H1 (cell line): ENCODE measurements around the gene BTC. TPM values are rescaled to one million over a fixed set of nuclear protein-coding genes. Genes with fewer than 3 reads are reported as not detected.

ENCODE experiments used
- CTCF ChIA-PET: fragments of 300-600 bp; sonication (Branson Sonifier 250); formaldehyde crosslinking; loops from one replicate; lab custom pipeline; 2021; ENCODE audit not compliant: partially characterized antibody; lab: Charles Lee
- POLR2A ChIA-PET: fragments of 300-600 bp; sonication (Branson Sonifier 250); formaldehyde crosslinking; loops from one replicate; lab custom pipeline; 2021; ENCODE audit warnings: inconsistent platforms; ENCODE audit not compliant: partially characterized antibody; lab: Charles Lee
- DNase-seq, 2 experiments: peaks; one replicate each; pipeline versions ENCODE4 v3.0.0 to v3.0.0-alpha.2; 2010 to 2022; ENCODE audit warnings: low spot score in 2 of 2, low read depth in 1 of 2, mixed read lengths in 1 of 2
- FAIRE-seq: peaks from 2 replicates; lab custom pipeline; 2011; peaks lifted over from hg19 to GRCh38; lab: Jason Lieb, UNC
- H2AFZ ChIP-seq: 2 replicates; pipeline ENCODE4 v1.8.1; 2012; ENCODE audit warnings: low read length, inconsistent platforms
- H2AK5ac ChIP-seq: 2 replicates; pipeline ENCODE4 v1.6.1; 2013; ENCODE audit warnings: low read depth, low read length
- H2BK120ac ChIP-seq: replicated peaks from 2 replicates; pipeline ENCODE3; 2013; ENCODE audit warnings: low read depth, low read length, inconsistent platforms
- H2BK12ac ChIP-seq: 2 replicates; pipeline ENCODE4 v1.6.1; 2013; ENCODE audit warnings: low read depth, low read length
- H2BK15ac ChIP-seq: 2 replicates; pipeline ENCODE4 v1.6.1; 2013; ENCODE audit warnings: low read length
- H2BK20ac ChIP-seq: 2 replicates; pipeline ENCODE4 v1.6.1; 2013; ENCODE audit warnings: low read length
- H2BK5ac ChIP-seq: 2 replicates; pipeline ENCODE4 v1.6.1; 2013; ENCODE audit warnings: low read depth, low read length
- H3K14ac ChIP-seq: 2 replicates; pipeline ENCODE4 v1.6.1; 2013; ENCODE audit warnings: inconsistent platforms; ENCODE audit not compliant: insufficient read length
- H3K18ac ChIP-seq: 2 replicates; pipeline ENCODE4 v1.6.1; 2013; ENCODE audit warnings: low read length; ENCODE audit errors: extremely low read depth
- H3K23ac ChIP-seq: 2 replicates; pipeline ENCODE4 v1.6.1; 2013; ENCODE audit warnings: inconsistent platforms; ENCODE audit not compliant: insufficient read length
- H3K23me2 ChIP-seq: 2 replicates; pipeline ENCODE4 v1.6.1; 2013; ENCODE audit warnings: low read depth, low read length
- H3K27ac ChIP-seq: 2 replicates; pipeline ENCODE4 v1.6.1; 2011; ENCODE audit warnings: low read depth, low read length, inconsistent platforms
- H3K27me3 ChIP-seq, 4 experiments: replicated peaks in 1 of 4; 1 replicate in 1 of 4; 2 replicates in 3 of 4; pipeline versions ENCODE4 v1.6.1 to v1.8.1; 2011 to 2013; ENCODE audit warnings: low read length in 3 of 4, mild to moderate bottlenecking in 3 of 4, inconsistent platforms in 2 of 4, mixed read lengths in 2 of 4, moderate library complexity in 1 of 4; ENCODE audit not compliant: control insufficient read depth in 3 of 4, insufficient read depth in 3 of 4; ENCODE audit errors: extremely low read depth in 1 of 4
- H3K36me3 ChIP-seq, 4 experiments: 2 replicates each; pipeline versions ENCODE4 v1.6.1 to v1.8.1; 2011 to 2013; ENCODE audit warnings: mild to moderate bottlenecking in 4 of 4, low read length in 3 of 4, moderate library complexity in 2 of 4, control low read depth in 1 of 4, inconsistent platforms in 1 of 4; ENCODE audit not compliant: insufficient read depth in 4 of 4, control insufficient read depth in 2 of 4
- H3K4ac ChIP-seq: replicated peaks from 2 replicates; pipeline ENCODE3; 2013; ENCODE audit warnings: low read length, low read depth, mixed read lengths, inconsistent platforms; ENCODE audit not compliant: insufficient read length
- H3K4me1 ChIP-seq, 4 experiments: replicated peaks in 1 of 4; 1 replicate in 1 of 4; 2 replicates in 3 of 4; pipeline versions ENCODE4 v1.6.1 to v1.8.1; 2011 to 2013; ENCODE audit warnings: low read length in 3 of 4, inconsistent platforms in 2 of 4, mixed read lengths in 1 of 4; ENCODE audit not compliant: insufficient read depth in 4 of 4, control insufficient read depth in 3 of 4
- H3K4me2 ChIP-seq, 2 experiments: 2 replicates each; pipeline versions ENCODE4 v1.6.1 to v1.8.1; 2011 to 2013; ENCODE audit warnings: low read depth in 2 of 2, low read length in 2 of 2, control low read depth in 1 of 2, inconsistent platforms in 1 of 2, mild to moderate bottlenecking in 1 of 2; ENCODE audit not compliant: insufficient read depth in 1 of 2
- H3K4me3 ChIP-seq, 4 experiments: fragments of 200-600, 300-600 bp in 1 of 4; sonication (generic), shearing (Covaris generic), sonication (Bioruptor Twin) in 1 of 4; 2 replicates each; pipeline versions ENCODE4 v1.5.1 to v1.8.1; 2011 to 2016; ENCODE audit warnings: low read length in 4 of 4, low read depth in 3 of 4, control low read depth in 2 of 4, inconsistent platforms in 2 of 4, mild to moderate bottlenecking in 2 of 4, mixed read lengths in 1 of 4, moderate library complexity in 1 of 4; ENCODE audit not compliant: insufficient read depth in 2 of 4; ENCODE audit errors: extremely low read depth in 1 of 4
- H3K56ac ChIP-seq: replicated peaks from 2 replicates; pipeline ENCODE3; 2013; ENCODE audit warnings: low read depth, mild to moderate bottlenecking, mixed read lengths, low read length, inconsistent platforms; ENCODE audit not compliant: insufficient read length
- H3K79me1 ChIP-seq: 2 replicates; pipeline ENCODE4 v1.6.1; 2013; ENCODE audit warnings: low read depth, low read length, control low read depth
- H3K79me2 ChIP-seq, 2 experiments: 2 replicates each; pipeline versions ENCODE4 v1.6.1 to v1.8.1; 2012 to 2013; ENCODE audit warnings: low read length in 2 of 2, mild to moderate bottlenecking in 2 of 2, inconsistent platforms in 1 of 2; ENCODE audit not compliant: insufficient read depth in 2 of 2, control insufficient read depth in 1 of 2
- H3K9ac ChIP-seq, 4 experiments: replicated peaks in 1 of 4; 1 replicate in 1 of 4; 2 replicates in 3 of 4; pipeline versions ENCODE4 v1.6.1 to v1.8.1; 2011 to 2013; ENCODE audit warnings: low read depth in 3 of 4, low read length in 3 of 4, control low read depth in 2 of 4, mild to moderate bottlenecking in 2 of 4, moderate library complexity in 2 of 4, inconsistent platforms in 1 of 4; ENCODE audit errors: extremely low read depth in 1 of 4
- H3K9me3 ChIP-seq, 2 experiments: 2 replicates each; pipeline versions ENCODE4 v1.6.1 to v1.8.1; 2012 to 2013; ENCODE audit warnings: mild to moderate bottlenecking in 2 of 2, moderate library complexity in 2 of 2, control low read depth in 1 of 2, inconsistent platforms in 1 of 2, low read depth in 1 of 2, low read length in 1 of 2, mixed read lengths in 1 of 2; ENCODE audit not compliant: insufficient read depth in 2 of 2
- H4K20me1 ChIP-seq, 2 experiments: replicated peaks in 1 of 2; 2 replicates each; pipeline versions ENCODE3 to v1.8.1; 2011 to 2013; ENCODE audit warnings: inconsistent platforms in 2 of 2, low read length in 2 of 2, mild to moderate bottlenecking in 1 of 2; ENCODE audit not compliant: insufficient read depth in 2 of 2, control insufficient read depth in 1 of 2
- H4K5ac ChIP-seq: 2 replicates; pipeline ENCODE4 v1.6.1; 2013; ENCODE audit warnings: low read length, low read depth, mixed read lengths, inconsistent platforms; ENCODE audit not compliant: insufficient read length
- H4K8ac ChIP-seq: 2 replicates; pipeline ENCODE4 v1.8.0; 2013; ENCODE audit warnings: mild to moderate bottlenecking, moderate library complexity, low read length, inconsistent platforms; ENCODE audit not compliant: insufficient read depth; ENCODE audit errors: extremely low read depth
- H4K91ac ChIP-seq: replicated peaks from 2 replicates; pipeline ENCODE3; 2013; ENCODE audit warnings: low read length, mixed read lengths, inconsistent platforms; ENCODE audit not compliant: insufficient read length
- ASH2L ChIP-seq: fragments of 200-600, 300-600 bp; sonication (generic); IDR thresholded peaks from one replicate; pipeline ENCODE4 v1.7.1; 2017; ENCODE audit warnings: low read length
- ATF2 ChIP-seq: IDR thresholded peaks from 2 replicates; pipeline ENCODE4 v1.6.1; 2012; ENCODE audit warnings: low read length, inconsistent platforms
- ATF3 ChIP-seq: IDR thresholded peaks from 2 replicates; pipeline ENCODE4 v1.6.1; 2011; ENCODE audit warnings: low read depth, mild to moderate bottlenecking, low read length; ENCODE audit not compliant: insufficient read depth
- CEBPB ChIP-seq: IDR thresholded peaks from 2 replicates; pipeline ENCODE4 v1.6.1; 2012; ENCODE audit warnings: low read depth, low read length
- E2F6 ChIP-seq: IDR thresholded peaks from 2 replicates; pipeline ENCODE4 v1.6.1; 2012; ENCODE audit warnings: inconsistent platforms
- GTF2F1 ChIP-seq: IDR thresholded peaks from 2 replicates; pipeline ENCODE4 v1.6.1; 2012; ENCODE audit warnings: low read depth, low read length, improper control_type of control experiment, borderline replicate concordance
- HDAC2 ChIP-seq, 2 experiments: fragments of 300-600 bp in 1 of 2; sonication (generic) in 1 of 2; IDR thresholded peaks; 2 replicates each; pipeline ENCODE4 v1.6.1; 2011 to 2012; ENCODE audit warnings: low read depth in 2 of 2, low read length in 2 of 2, mild to moderate bottlenecking in 2 of 2, moderate library complexity in 2 of 2, borderline replicate concordance in 1 of 2, inconsistent platforms in 1 of 2
- HDAC6 ChIP-seq: IDR thresholded peaks from one replicate; pipeline ENCODE4 v1.7.1; 2012; ENCODE audit warnings: low read depth, mild to moderate bottlenecking, inconsistent platforms, low read length, moderate library complexity
- POLR2A ChIP-seq, 2 experiments: IDR thresholded peaks; 1 replicate in 1 of 2; 2 replicates in 1 of 2; pipeline ENCODE4 v1.6.1; 2011; ENCODE audit warnings: low read depth in 2 of 2, low read length in 2 of 2, mild to moderate bottlenecking in 2 of 2; ENCODE audit errors: control extremely low read depth in 1 of 2
- RAD21 ChIP-seq, 2 experiments: IDR thresholded peaks in 1 of 2; conservative IDR thresholded peaks in 1 of 2; 2 replicates each; pipeline ENCODE4 v1.6.1; 2011; ENCODE audit warnings: low read depth in 2 of 2, low read length in 2 of 2, improper control_type of control experiment in 1 of 2, inconsistent platforms in 1 of 2, mild to moderate bottlenecking in 1 of 2, moderate library complexity in 1 of 2
- SP1 ChIP-seq: IDR thresholded peaks from 2 replicates; pipeline ENCODE4 v1.6.1; 2011; ENCODE audit warnings: low read depth, low read length
- ZNF274 ChIP-seq: IDR thresholded peaks from 2 replicates; pipeline ENCODE4 v1.7.0; 2012; ENCODE audit warnings: low read length, borderline replicate concordance; ENCODE audit errors: extremely low read depth
- WGBS, 2 experiments: shearing (Covaris generic) in 1 of 2; methylation state at CpG; one replicate each; pipeline versions ENCODE4 v1.1.6 to v1.1.7; 2013 to 2015; ENCODE audit warnings: low lambda C conversion rate in 2 of 2, mixed read lengths in 2 of 2, inconsistent platforms in 1 of 2, low coverage in 1 of 2, missing lambda C conversion rate in 1 of 2; ENCODE audit not compliant: insufficient replicate concordance in 2 of 2, insufficient coverage in 1 of 2, insufficient read length in 1 of 2; ENCODE audit errors: extremely low coverage in 1 of 2, missing lambda C conversion rate in 1 of 2; 5-methylcytosine and 5-hydroxymethylcytosine counted together
- polyA plus RNA-seq, 7 experiments: library from polyadenylated mRNA; depleted of rRNA in 3 of 7; stranded (reverse) in 5 of 7; unstranded in 2 of 7; fragments of >200 nt in 5 of 7; fragments of 200-250 nt in 2 of 7; gene quantifications; 1 replicate in 5 of 7; 2 replicates in 1 of 7; 4 replicates in 1 of 7; pipeline versions ENCODE4 v1.2.1 to v1.2.3, GENCODE V29; 2011 to 2013; ENCODE audit warnings: missing spikeins in 2 of 7, mixed read lengths in 2 of 7
- total RNA-seq: library from RNA; stranded (reverse); fragmentation: NEBNext Ultra II Directional; extraction: Animal tissue kit (Norgen Biotek cat#: 25700); gene quantifications from 2 replicates; pipeline ENCODE4 v1.2.1, GENCODE V29; 2021

The BTC gene
- total and polyA plus RNA-seq, 2 of the 8 experiments (the other 6 are each of a cell fraction or from before 2014, with no cell fraction given): 0.09 TPM; not detected in 1

- no peak overlapping the region for H2AK5ac ChIP-seq
- DNase-seq (no peak), FAIRE-seq (no peak)
- no peak overlapping the region for H3K27ac ChIP-seq
- no peak overlapping the region for H4K5ac ChIP-seq
- no peaks in the 10 kb centered on the region for H4K20me1 ChIP-seq
- no peak overlapping the region for H3K4ac ChIP-seq
- no peak overlapping the region for H2BK20ac ChIP-seq
- H3K14ac ChIP-seq: no peak overlapping the region
- no peaks in the 10 kb centered on the region for H3K27me3 ChIP-seq
- no peak overlapping the region for H2BK12ac ChIP-seq
- H2AFZ ChIP-seq: no peak overlapping the region; the same call in 1 of the 2 replicates
- no peak overlapping the region for H3K9ac ChIP-seq
- H3K4me1 ChIP-seq: no peaks in the 10 kb centered on the region
- H2BK15ac ChIP-seq: no peak overlapping the region
- H3K4me2 ChIP-seq: no peak overlapping the region
- H3K9me3 ChIP-seq: no peaks in the 10 kb centered on the region
- no peaks in the 10 kb centered on the region for H3K79me1 ChIP-seq
- CTCF ChIA-PET: no interaction called here
- no peak overlapping the region for H3K56ac ChIP-seq
- no peaks in the 10 kb centered on the region for H3K36me3 ChIP-seq
- H3K23me2 ChIP-seq: no peaks in the 10 kb centered on the region
- no peak overlapping the region for H2BK5ac ChIP-seq
- H2BK120ac ChIP-seq: no peak overlapping the region
- WGBS, 2 experiments: 90% methylated on average over 2 of the region's 2 CpGs; no CpG with 5 or more reads in 1 of the 2 experiments
- no peak overlapping the region for H3K4me3 ChIP-seq
- no peak overlapping the region for H3K18ac ChIP-seq
- H4K91ac ChIP-seq: no peak overlapping the region
- H4K8ac ChIP-seq: no peak overlapping the region
- POLR2A ChIA-PET: no interaction called here
- H3K79me2 ChIP-seq: no peaks in the 10 kb centered on the region
- H3K23ac ChIP-seq: no peak overlapping the region
- no peak for TF ChIP-seq ATF3
- no peak for TF ChIP-seq SP1
- TF ChIP-seq HDAC6: no peak
- no peak for TF ChIP-seq ATF2
- TF ChIP-seq RAD21 (IDR thresholded peaks at IDR 0.05 in 1 of 2, conservative IDR thresholded peaks at IDR 0.05 in 1 of 2; ENCODE audit: low read depth in 2 of 2, low read length in 2 of 2): no peak
- no peak for TF ChIP-seq ASH2L
- no peak for TF ChIP-seq CEBPB
- no peak for TF ChIP-seq GTF2F1
- TF ChIP-seq E2F6: no peak
- no peak for TF ChIP-seq HDAC2 (IDR thresholded peaks at IDR 0.05; ENCODE audit: borderline replicate concordance in 1 of 2, low read depth in 2 of 2, low read length in 2 of 2)
- TF ChIP-seq POLR2A (IDR thresholded peaks at IDR 0.05; ENCODE audit: control extremely low read depth in 1 of 2, low read depth in 2 of 2, low read length in 2 of 2): no peak
- TF ChIP-seq ZNF274: no peak
These were observed 11.3 kb upstream of the BTC start for GRCh38 chr4:74805601-74806000.
